Prostate gland (tissue), 2 donors: Measurements from ENCODE around the gene PALLD.

ENCODE experiments used
- CTCF ChIP-seq, 4 experiments: fragments of 200-600 bp in 2 of 4; fragments of 450-650 bp in 2 of 4; sonication (generic) in 2 of 4; IDR thresholded peaks; 1 replicate in 3 of 4; 2 replicates in 1 of 4; pipeline ENCODE4 v1.5.1; 2016 to 2019; ENCODE audit warnings: antibody characterized with exemption in 4 of 4, mild to moderate bottlenecking in 2 of 4, moderate library complexity in 2 of 4
- POLR2AphosphoS5 ChIP-seq: sonication (generic); formaldehyde crosslinking; IDR thresholded peaks from one replicate; pipeline ENCODE4 v1.6.1; 2017; ENCODE audit warnings: antibody characterized with exemption

- TF ChIP-seq POLR2AphosphoS5 (no peak), CTCF (IDR thresholded peaks at IDR 0.05) (no peak)
Observed at GRCh38 chr4:168708108-168708507, 211.3 kb downstream of the PALLD start.
